Skeletal muscle satellite cell (primary cell): ENCODE measurements around the gene P4HB.
"Not testable (repeated sequence)": the region's sequence is repeated elsewhere in the genome, so short reads cannot be mapped to it uniquely, and the experiment has no call there.

Experiments used
- H3K27me3 ChIP-seq: 2 replicates; pipeline ENCODE4 v1.7.0; 2013; ENCODE audit warnings: low read length; ENCODE audit not compliant: control insufficient read depth, insufficient read depth
- H3K36me3 ChIP-seq: 2 replicates; pipeline ENCODE4 v1.7.0; 2013; ENCODE audit warnings: mild to moderate bottlenecking, control low read depth, low read length; ENCODE audit not compliant: insufficient read depth
- H3K4me1 ChIP-seq: 2 replicates; pipeline ENCODE4 v1.7.0; 2013; ENCODE audit warnings: low read length; ENCODE audit not compliant: control insufficient read depth, insufficient read depth
- H3K4me2 ChIP-seq: 2 replicates; pipeline ENCODE4 v1.7.0; 2013; ENCODE audit warnings: mild to moderate bottlenecking, low read length
- H3K4me3 ChIP-seq: 2 replicates; pipeline ENCODE4 v1.7.0; 2013; ENCODE audit warnings: low read length
- H3K9ac ChIP-seq: 2 replicates; pipeline ENCODE4 v1.7.0; 2013; ENCODE audit warnings: mild to moderate bottlenecking, low read depth, low read length, moderate library complexity
- H3K9me3 ChIP-seq: replicated peaks from 2 replicates; pipeline ENCODE4 v1.7.0; 2013; ENCODE audit warnings: mild to moderate bottlenecking, control low read depth, low read length

P4HB gene

DNA sequence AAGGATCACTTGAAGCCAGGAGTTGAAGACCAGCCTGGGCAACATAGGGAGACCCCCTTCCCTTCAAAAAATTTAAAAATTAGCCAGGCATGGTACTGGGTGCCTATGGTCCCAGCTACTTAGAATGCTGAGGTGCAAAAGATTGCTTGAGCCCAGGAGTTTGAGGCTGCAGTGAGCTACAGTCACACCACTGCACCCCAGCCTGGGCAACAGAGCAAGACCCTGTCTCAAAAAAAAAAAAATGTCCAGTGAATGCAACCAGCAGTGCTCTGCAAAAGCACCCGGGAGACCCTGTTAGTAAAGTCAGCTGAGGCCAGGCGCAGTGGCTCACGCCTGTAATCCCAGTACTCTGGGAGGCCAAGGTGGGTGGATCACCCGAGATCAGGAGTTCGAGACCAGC is 20.3 kb downstream of the P4HB start:
- H3K36me3 ChIP-seq = peaks cover 31% of the 10 kb centered on the region
- H3K27me3 ChIP-seq, H3K4me3 ChIP-seq, H3K4me2 ChIP-seq, H3K9me3 ChIP-seq, H3K9ac ChIP-seq: not testable (repeated sequence)
- H3K4me1 ChIP-seq = peaks cover 15% of the 10 kb centered on the region

GRCh38 chr17:81839301-81839700 is 21.0 kb downstream of the P4HB start:
- no peak overlapping the region for H3K9ac ChIP-seq

GRCh38 chr17:81838753-81839255 is 21.5 kb downstream of the P4HB start:
- H3K27me3 ChIP-seq = no peaks in the 10 kb centered on the region
- H3K4me1 ChIP-seq = peaks cover 19% of the 10 kb centered on the region
- no peak overlapping the region for H3K4me2 ChIP-seq

More at GRCh38 chr17:81839301-81839700, 21.0 kb downstream of the P4HB start:
- no peak overlapping the region for H3K4me3 ChIP-seq
- peaks cover 24% of the 10 kb centered on the region for H3K36me3 ChIP-seq
- H3K9me3 ChIP-seq = no peaks in the 10 kb centered on the region
- H3K4me1 ChIP-seq = peaks cover 15% of the 10 kb centered on the region
- no peak overlapping the region for H3K4me2 ChIP-seq
- H3K27me3 ChIP-seq = no peaks in the 10 kb centered on the region

GRCh38 chr17:81837641-81838040 is 22.7 kb downstream of the P4HB start:
- Histone ChIP-seq H3K4me1 (peaks cover 16% of the 10 kb centered on the region), H3K4me2 (no peak overlapping the region), H3K9me3 (no peaks in the 10 kb centered on the region), H3K36me3 (peaks cover 8% of the 10 kb centered on the region), H3K4me3 (no peak overlapping the region), H3K27me3 (no peaks in the 10 kb centered on the region), H3K9ac (no peak overlapping the region)

More at GRCh38 chr17:81838753-81839255, 21.5 kb downstream of the P4HB start:
- no peak overlapping the region for H3K9ac ChIP-seq
- H3K36me3 ChIP-seq = peaks cover 19% of the 10 kb centered on the region
- H3K4me3 ChIP-seq = no peak overlapping the region
- H3K9me3 ChIP-seq = no peaks in the 10 kb centered on the region

DNA sequence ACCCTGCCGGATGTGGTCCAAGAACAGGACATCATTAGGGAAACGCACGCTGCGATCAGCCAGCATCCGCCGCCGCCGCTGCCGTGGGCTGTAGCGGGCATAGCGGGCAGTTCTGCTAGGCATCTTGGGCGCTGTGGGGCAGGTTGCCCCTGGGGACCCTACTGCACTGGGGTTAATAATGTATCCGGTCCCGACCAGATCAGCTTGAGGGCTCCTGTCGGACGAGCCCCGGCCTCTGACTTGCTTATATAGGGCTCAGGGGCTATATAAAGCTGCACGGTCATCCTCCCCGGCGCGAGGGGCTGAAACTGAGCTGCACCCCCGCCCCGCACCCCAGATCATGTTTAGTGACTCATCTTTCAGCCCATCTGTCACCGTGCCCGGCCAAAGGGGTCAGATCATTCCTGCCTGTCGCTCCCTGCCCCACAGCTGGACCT is 25.5 kb downstream of the P4HB start, which contains the start of gene PPP1R27:
TSS of gene PPP1R27 (minus strand) at position 220 of the 437 bp plus-strand sequence. CDS start at position 123, 97 bp downstream.
- Histone ChIP-seq H3K9ac (peak within 1 kb of the TSS; percentile 99), H3K4me1 (peaks cover 22% of the 10 kb centered on the region), H3K4me2 (peak within 1 kb of the TSS; percentile 88), H3K27me3 (no peaks in the 10 kb centered on the region), H3K36me3 (peaks cover 3% of the 10 kb centered on the region), H3K4me3 (peak within 1 kb of the TSS; percentile 80), H3K9me3 (no peaks in the 10 kb centered on the region)

- Histone ChIP-seq H3K4me3 (peak overlapping the region; percentile 80), H3K36me3 (peaks cover 5% of the 10 kb centered on the region), H3K27me3 (no peaks in the 10 kb centered on the region), H3K9me3 (no peaks in the 10 kb centered on the region), H3K9ac (peak overlapping the region; percentile 99), H3K4me1 (peaks cover 22% of the 10 kb centered on the region), H3K4me2 (peak overlapping the region; percentile 88)
Measured at GRCh38 chr17:81833921-81834830, 26.2 kb downstream of the P4HB start.

DNA sequence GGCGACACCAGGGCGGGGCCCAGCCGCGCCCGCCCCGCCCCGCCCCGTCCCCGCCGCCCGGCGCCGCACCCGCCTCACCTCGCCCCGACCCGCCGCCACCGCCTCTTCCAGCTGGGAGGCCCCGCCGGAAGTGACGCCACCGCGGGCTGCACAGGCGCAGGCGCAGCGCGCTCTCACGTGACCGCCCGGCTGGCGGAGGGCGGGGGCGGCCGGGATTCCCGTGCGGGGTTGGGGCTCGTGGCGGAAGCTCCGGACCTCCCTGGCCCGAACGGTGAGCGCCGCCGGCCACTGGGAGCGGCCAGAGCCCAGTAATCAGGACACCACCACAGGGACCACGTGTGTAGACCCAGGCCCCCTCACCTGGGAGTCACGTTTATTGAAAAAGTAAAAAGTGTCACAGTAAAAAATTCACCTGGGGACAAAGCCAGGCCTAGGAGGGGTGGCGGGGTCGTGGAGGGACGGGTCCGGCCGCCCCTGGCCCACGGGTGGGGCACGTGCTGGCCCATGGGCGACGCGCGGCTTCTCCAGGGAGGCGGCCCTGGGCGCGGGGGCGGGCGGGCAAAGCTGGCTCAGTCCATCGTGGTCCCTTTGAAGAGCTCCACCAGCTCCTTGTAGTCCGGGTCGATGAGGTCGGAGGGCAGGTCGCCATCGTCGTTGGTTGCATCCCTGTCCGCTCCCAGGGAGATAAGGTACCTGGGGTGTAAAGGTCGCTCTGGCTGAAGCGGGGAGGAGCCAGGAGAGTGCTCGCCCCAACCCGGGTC is 27.0 kb downstream of the P4HB start, which contains the start of gene MCRIP1:
TSS of gene MCRIP1 (minus strand) at position 132 of the 761 bp plus-strand sequence. CDS start 8,785 bp downstream, outside the sequence.
- Histone ChIP-seq H3K27me3 (no peaks in the 10 kb centered on the region), H3K4me2 (peak within 1 kb of the TSS; percentile 93), H3K9me3 (no peaks in the 10 kb centered on the region), H3K36me3 (peaks cover 5% of the 10 kb centered on the region), H3K9ac (peak within 1 kb of the TSS; percentile 99), H3K4me3 (peak within 1 kb of the TSS; percentile 80), H3K4me1 (peaks cover 22% of the 10 kb centered on the region)

- Histone ChIP-seq H3K4me1 (peaks cover 22% of the 10 kb centered on the region), H3K9me3 (no peaks in the 10 kb centered on the region), H3K9ac (peak overlapping the region; percentile 97), H3K4me2 (peak overlapping the region; percentile 93), H3K27me3 (no peaks in the 10 kb centered on the region), H3K4me3 (peak overlapping the region; percentile 80), H3K36me3 (peaks cover 5% of the 10 kb centered on the region)
Measured at GRCh38 chr17:81832608-81833159, 27.7 kb downstream of the P4HB start.

- Histone ChIP-seq H3K9ac (peak overlapping the region; percentile 97), H3K9me3 (no peaks in the 10 kb centered on the region), H3K27me3 (no peaks in the 10 kb centered on the region), H3K4me3 (peak overlapping the region; percentile 80), H3K36me3 (peaks cover 5% of the 10 kb centered on the region), H3K4me1 (peaks cover 22% of the 10 kb centered on the region), H3K4me2 (peak overlapping the region; percentile 93)
Measured at GRCh38 chr17:81831957-81832607, 28.3 kb downstream of the P4HB start.

DNA sequence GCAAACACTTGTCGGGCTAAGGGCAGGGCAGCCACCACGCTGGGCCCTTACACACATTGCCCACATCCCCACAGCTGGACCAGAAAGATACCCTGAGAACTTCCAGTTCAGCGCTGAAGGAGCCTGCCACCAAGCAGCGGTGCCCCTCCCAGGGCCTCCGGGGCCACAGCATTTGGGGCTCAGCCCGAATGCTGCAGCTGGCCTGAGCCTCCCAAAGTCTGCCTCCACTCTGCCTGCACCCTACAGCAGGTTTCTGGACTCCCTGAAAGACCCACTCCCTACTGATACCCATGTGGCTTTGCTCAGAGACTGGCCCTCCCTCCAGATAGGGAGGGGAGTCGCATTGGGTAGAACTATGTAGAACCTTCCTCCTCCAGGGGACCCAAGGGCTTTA is 28.8 kb downstream of the P4HB start:
- peaks cover 5% of the 10 kb centered on the region for H3K36me3 ChIP-seq
- peaks cover 22% of the 10 kb centered on the region for H3K4me1 ChIP-seq
- H3K4me3 ChIP-seq = peak overlapping the region; percentile 80
- no peaks in the 10 kb centered on the region for H3K27me3 ChIP-seq
- peak overlapping the region; percentile 93 for H3K4me2 ChIP-seq
- no peaks in the 10 kb centered on the region for H3K9me3 ChIP-seq
- peak overlapping the region; percentile 97 for H3K9ac ChIP-seq
